ENCODE results near the gene ZMYND10.

The ZMYND10 gene

DNA sequence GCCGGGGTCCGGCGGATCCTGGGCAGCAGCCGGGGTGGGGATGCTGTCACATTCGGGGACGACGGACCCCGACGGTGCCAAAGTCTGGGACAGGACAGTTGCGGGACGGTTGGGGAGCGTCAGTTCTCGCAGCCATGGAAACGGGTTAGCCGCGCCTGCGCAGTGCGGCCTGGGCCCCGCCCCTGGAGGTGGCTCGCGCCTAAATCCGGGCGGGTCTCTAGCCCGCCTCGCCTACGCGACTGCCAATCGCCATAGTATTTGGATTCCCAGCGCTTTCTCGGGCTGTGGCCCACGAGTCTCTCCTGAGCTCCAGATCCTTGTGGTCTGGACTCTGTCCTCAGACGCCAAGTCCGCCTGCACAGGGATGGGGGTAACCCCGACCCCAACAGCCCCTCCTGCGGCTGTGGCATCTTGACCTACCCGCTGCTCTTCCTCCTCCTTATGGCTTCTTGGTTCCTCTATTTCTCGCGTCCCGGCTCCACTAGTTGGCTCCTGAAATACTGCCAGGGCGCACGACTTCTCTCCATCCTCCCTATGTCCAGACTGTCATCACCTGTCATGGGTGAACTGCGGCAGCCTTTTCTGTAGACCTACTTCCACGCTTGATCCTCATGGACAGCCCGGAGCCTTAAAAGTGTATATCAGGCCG lies at the start of gene ZMYND10:
Gene ZMYND10, minus strand, starts transcription at position 147 of the 649 bp plus-strand sequence. CDS start 153 bp downstream, outside the sequence.
- DNase-seq (ENCODE audit: low read depth) = peak; percentile 64

DNA sequence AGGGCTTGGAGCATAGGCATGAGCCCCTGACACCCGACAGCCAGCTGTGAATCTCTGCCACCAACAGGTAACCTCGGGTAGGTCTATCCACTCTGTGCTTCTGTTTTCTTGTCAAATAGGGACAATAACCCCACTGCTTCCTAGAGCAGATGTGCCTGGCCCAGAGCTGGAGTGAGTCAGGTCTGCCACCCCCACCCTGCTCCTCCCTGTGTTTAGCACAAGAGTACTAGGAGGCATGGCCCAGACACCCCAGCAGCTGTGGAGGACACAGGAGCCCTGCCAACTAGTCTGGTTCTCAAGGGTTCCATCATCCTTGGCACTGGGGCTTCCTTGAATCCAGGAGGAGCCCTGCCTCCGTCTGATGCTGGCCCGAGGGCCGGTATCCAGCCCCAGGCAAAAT lies 47.5 kb upstream of the ZMYND10 start:
- no peak for DNase-seq (ENCODE audit: low read depth)

DNA sequence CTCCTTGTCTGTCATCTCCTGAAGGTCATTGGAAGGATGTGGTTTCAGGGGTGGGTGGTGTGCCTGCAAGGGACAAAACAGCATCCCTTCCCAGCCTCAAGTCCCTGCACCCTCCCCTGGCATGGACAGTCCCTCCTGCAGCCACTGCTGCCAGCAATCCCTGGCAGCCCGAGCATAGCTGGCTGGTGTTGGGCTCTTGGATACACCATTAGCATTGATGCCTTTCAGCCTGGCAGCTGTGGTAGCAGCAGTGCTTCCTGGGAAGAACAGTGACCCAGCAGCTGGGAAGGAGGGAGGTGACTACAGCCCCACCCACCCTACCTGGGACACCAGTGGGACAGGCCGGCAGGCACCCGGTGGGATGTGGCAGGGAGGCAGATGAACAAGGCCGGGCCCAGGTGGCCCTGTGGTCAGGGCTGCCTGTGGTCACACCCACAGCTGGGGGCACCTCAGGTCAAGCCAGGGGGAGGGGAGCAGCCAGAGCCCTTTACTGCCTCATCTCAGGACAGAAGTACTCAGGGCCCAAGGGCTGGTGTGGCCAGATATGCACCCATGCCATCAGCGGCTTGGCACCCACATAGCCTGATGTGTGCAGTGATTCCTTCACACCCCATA lies 46.7 kb upstream of the ZMYND10 start:
- DNase-seq (ENCODE audit: low read depth) = no peak

DNA sequence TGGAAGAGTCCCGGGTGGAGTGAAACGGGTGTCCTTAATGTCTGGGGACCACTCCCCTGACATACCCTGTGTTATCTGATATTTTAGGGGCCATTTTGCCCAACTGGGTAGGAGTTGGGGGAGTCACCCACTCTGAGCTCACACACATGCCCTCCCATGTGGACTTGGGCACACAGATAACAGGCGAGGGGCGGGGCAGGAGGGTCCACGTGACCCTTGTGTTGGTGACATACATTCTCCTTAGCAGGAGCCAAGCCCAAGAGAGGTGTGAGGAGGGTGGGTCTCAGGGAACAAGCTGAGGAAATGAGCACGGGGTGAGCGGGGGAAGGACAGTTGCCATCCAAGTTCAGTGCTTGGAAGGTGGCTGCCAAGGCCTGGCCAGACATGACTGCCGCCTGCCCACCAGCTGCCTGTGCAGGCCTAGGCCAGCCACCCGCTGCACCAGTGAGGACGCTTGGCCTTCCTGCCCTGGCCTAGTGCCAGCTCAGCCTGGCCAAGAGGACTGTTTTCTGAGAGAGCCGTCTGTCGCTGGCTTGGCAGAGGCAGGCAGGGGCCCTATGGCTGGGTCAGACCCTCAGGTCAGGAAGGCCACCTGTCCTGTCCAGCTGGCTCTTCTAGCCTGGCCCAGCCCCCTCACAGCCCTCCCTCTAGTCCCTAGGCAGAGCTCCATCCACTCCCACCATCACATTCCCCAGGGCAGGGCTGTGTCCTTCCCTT lies 45.1 kb upstream of the ZMYND10 start:
- no peak for DNase-seq (ENCODE audit: low read depth)

DNA sequence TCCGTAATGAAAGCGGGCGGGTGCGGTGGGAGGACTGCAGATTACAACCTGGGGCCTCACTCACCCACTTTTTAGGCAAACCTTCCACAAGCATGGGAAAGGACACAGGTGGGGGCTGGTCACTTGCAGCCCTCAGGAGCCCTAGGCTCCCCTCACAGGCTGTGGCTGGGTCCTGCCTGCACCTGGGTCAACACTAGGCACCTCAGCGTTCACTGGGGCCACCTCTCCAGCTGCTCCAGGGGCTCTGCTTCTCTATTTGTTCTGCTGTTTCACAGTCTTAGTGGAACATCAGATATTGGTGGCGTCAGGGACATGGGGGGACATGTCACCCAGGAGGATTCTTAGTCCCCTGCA lies 43.9 kb upstream of the ZMYND10 start:
- DNase-seq (ENCODE audit: low read depth) = no peak

DNA sequence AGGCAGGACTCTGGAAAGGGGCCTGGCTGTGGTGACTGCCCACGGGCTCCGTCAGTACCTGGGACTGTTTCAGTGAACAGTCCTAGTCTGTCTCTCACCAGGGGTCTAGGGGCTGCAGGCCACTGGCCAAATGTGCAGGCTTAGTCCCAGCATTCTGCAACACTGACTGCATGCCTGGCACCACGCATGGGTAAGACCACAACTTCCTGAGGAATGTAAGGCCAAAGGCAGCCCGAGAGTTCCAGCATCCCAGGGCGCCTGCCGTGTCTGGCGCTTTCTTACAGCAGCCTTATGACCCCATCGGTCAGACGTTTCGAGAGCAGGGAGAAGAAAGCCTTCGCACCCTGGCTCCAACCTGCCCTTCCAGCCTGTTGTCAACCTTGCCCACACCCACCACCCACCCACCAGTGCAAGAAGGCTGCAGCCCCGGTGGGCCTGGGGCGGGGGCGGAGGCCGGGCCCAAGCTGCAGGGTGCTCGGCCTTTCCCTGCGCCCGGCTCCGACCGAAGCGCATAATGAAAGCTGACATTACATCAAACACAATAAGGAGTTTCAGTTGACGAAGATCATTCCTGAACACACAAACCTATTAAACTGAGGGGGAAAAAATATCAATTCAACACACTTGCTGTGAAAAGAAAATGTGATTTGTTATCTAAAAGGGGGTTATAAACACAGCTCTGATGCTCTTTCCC lies 43.3 kb upstream of the ZMYND10 start:
- DNase-seq (ENCODE audit: low read depth) = no peak

DNA sequence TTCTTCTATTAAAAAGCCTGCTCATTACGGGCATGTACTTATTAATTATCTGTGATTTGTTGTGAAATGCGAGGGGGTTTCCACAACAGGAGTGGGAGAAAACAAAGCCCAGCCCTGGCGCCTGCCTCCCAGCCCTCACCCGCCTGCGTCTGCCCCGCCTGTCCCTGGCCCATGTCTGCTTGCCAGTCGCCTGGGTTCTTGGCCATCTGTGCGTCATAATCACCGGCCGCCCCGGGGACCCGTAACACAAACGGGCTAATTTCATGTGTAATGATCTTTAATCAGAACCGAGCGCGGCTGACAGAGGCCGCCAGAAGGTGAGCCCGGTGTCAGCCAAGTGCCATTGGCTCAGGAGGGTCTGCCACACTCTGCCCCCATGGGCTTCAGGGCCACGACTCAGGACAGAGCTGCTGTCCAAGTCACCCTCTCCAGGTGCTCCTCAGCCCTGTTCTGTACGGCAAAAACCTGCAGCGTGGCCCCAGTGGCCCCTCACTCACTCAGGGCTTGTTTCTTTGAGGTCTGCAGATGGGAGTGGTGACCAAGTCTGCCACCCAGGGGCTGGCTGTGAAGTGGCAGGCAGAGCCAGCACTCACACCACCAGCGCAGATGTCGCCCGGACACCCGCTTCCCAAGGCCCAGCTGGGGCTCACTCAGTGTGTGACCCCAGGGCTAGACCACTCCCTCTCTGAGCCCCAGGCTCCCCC lies 42.6 kb upstream of the ZMYND10 start:
- DNase-seq (ENCODE audit: low read depth) = no peak

DNA sequence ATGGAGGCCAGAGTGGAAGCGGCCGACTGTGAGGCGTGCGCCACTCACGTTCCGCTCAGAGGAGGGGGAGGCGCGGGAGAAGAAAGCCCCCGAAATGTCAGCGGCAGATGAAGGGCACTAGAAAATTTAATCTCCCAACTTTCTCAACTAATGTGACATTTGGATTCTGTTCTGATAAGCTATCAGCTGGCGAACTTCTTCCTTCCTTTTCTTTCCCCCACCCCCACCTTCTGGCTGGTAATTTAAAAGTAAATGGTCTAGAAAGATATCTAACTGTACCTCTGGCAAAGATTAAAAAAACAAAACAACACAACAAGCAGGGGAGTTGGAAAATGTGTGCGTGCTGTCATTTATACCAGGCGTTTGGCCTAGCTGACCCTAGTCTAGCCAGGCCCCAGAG lies 40.2 kb upstream of the ZMYND10 start:
- DNase-seq (ENCODE audit: low read depth) = no peak

DNA sequence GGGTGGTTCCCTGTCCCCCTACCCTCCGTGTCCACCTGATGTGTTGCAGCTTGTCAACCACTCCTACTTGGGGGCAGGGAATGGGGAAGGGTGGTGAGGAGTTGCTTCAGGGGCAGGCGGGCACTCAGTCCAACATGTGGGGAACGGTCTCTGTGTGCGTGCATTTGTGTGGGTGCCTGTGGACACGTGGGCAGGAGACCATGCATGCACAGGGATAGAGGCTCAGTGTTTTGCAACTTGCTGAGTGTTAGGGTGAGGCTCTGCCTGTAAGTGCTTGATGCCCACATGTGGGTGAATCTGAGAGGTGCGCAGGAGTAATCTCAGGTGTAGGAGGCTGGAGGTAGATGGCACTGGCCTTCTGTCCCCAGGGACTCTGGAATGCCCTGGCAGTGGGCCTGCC lies 38.2 kb upstream of the ZMYND10 start:
- DNase-seq (ENCODE audit: low read depth) = no peak

DNA sequence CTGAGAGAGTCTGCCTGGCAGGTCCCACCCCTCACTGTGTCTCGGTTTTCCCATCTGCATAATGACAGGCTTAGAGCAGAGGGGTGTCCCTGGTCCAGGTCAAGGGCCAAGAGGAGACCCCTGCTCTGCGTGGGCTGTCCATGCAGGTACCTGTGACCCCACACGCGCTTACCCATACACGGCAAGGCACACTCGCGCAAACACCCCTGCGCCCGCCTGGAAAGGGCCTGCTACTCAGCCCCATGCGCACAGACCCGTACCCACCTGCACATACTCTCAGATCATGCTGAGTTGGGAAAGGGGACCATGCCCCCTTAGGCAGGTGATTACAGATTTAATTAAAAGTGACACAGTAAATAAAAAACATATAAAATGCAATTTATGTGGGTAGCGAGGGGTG lies 37.2 kb upstream of the ZMYND10 start:
- DNase-seq (ENCODE audit: low read depth) = no peak

DNA sequence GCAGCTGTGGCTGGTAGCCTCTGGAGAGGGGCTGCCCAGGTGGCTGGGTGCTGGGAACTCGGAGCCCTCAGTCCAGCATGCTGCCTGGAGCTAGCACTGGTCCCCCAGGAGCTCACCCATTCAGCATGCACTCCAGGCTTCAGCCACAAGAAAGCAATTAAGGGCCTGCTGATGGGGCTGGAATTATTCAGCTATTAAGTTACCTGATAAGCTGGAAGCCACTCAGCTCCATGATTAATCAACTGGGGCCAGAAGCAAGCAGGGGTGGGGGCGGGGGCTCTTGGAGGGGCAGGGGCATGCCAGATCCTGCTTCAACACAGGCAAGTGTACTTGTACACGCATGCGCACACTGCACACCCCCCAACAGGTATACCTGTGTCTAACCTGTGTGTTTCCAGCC lies 35.9 kb upstream of the ZMYND10 start:
- DNase-seq (ENCODE audit: low read depth) = no peak

DNA sequence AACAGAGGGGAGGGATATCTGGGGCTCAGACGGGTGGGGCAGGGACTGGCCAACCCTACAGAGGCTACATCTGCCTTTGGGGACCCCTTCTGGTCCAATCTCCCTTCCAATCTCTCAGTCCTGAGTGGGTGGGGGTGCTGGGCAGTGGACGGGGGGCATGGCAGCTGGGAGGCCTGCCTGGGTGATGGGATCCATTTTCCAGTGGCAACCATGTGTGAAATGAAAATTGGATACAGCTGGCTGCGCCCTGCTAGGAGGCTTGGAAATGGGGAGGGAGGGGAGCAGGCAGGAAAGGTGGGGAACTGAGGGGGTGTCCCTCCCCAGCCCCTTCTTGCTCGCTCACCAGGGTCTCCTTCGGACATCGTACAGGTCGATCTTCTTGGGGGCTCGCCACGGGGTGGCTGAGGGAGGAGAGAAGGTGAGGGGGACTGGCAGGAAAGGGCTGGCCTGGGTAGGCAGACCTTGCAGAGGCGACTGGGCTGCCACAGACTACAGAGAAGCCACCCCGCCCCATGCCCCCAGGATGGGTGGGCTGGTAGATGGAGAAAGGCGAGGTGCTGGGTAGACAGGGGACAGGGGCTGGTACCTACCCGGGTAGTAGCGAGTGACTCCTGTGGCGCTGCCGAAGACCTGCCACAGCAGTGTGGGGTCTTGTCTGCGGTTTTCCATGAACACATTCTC lies 35.0 kb upstream of the ZMYND10 start:
- DNase-seq (ENCODE audit: low read depth) = no peak

DNA sequence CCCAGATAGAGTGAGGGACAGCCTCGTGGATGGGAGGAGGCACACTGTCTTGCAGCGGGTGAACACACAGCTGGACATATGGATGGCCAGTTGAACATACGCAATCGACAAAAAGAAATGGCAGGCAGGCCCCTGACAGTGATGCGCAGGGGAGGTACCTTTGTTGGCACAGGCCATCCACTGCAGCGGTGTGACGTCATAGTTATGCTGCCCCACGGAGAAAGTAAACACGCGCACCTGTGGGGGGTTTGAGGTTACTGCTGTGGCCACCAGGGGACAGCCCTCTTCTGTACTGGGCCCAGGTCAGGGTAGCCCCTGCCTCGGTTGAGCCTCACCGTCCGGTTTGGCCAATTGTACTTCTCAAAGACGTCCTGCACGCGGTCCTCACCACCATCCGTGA lies 33.2 kb upstream of the ZMYND10 start:
- DNase-seq (ENCODE audit: low read depth) = no peak

DNA sequence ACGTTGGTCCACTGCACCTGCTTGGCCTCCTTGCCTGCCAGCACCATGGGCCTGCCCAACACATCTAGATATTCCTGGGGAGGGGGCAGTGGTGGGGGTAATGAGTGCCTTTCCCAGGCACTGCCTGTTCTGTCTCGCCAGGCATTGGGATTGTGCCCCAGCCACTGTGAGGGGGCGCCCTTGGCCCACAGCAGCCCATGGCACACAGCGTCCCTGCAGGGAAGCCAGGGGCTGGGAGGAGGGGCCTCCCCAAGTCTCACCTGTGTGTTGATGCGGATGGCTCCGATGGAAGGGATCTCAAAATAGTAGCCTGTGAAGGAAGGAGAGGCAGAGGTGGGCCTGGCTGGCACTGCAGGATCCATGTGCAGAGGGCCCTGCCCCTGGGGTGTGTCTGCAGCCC lies 32.5 kb upstream of the ZMYND10 start:
- DNase-seq (ENCODE audit: low read depth) = no peak

DNA sequence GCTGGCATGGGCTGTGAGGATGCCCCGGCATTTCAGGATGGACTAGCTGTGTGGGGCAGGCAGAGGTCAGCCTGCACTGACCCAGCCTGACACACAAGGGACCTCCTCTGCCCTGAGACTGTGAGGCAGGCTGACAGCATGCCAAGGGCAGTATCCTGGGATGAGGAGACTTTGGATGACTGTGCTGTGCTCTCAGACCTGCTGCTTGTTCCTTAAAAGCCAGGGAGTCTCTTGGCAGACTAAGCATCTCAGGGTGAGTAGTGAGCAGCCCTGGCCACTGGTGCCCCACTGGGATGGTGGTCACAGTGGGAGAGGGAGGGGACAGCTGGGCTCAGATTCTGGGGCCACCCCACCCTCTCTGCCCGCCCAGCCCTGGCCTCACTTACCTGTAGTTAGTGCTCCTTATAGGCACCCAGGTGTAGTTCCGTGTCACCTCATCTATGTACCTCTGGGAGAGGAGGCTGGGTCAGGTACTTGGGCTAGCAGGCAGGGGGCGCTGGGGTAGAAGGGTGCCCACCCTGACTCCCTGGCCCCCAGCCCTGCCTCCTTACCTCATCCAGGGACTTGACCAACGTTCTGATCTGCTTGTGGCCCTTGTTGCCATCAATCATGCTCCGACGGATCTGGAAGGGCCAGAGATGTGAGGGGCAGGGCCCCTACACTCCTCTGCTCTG lies 29.9 kb upstream of the ZMYND10 start:
- DNase-seq (ENCODE audit: low read depth) = no peak

DNA sequence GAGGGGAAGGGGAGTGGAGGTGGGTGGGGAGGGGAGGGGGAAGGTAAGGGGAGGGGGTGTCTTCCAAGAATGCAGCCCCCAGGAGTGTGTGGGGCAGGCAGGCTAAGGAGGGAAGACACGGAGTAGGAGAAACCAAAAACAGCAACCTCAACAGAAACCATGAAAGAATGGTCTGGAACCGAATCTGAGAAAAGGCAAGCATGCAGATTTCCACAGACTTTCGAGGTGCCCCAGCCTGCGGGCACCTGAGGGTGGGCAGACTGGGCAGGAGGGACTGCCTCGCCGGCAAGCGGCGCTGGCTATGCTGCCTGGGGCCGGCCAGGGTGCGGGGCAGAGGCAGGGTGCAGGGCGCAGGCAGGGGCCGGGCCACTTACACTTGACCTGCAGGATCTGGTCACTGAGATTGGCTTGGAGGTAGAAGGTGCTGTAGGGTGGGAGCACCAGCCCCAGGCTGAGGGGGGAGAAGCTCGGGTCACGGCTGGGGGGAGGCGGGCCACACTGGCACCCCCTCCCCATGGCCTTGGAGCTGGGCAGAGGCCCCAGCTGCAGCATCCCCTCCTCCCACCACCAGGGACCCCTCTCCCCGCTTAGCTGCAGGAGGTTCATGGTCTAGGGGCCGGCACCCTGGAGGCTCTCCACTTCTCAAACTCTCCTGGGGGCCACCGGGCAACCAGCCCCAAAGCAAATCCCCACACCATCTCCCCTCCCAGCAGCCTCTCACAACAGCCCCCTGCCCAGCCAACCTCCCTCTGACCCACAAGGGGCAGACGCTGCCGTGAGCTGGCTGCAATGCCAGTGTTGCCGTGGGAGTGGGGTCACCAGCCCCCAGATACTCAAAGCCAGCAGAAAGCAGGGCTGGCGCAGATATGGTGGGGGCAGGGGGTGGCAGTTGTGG lies 29.1 kb upstream of the ZMYND10 start:
- no peak for DNase-seq (ENCODE audit: low read depth)

DNA sequence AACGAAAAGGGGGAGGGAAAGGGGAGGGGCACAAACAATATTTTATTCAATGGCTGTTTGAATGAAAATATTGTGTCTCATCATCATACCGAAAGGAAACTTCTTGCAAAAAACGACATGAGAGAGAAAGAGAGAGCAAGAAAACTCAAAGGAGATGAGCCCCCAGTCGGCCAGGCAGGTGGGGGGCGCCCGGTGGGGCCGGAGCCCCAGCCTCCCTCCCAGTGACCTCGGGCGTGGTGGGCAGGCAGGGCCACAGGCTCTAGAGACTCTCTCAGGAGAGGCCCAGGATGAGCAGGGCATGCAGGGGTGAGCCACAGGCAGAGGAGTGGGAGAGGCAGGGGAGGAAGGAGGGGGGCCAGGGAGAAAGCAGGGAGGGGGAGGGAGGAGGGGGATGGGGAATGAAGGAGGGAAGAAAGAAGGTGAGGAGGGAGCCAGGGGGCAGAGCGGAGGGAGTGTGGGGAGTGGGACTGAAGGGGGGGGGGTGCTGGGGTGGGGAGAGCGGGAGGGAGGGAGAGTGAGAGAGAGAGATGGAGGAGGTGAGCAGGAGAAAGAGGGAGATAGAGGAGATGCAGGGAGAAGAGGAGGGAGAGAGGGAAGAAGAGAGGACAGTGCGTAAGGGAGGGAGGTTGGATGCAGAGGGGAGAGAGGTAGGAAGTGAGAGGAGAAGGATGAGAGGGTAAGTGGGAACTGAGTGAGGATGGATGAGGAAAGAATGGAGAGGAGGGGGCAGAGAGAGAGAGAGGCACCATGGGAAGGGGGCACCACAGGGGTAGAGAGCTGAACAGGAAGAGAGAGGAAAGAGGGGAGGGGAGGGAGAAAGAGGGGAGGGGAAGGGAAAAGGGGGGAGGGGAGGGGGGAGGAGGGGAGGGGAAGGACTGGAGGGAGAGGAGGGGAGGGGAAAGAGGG lies 27.9 kb upstream of the ZMYND10 start:
- no peak for DNase-seq (ENCODE audit: low read depth)

DNA sequence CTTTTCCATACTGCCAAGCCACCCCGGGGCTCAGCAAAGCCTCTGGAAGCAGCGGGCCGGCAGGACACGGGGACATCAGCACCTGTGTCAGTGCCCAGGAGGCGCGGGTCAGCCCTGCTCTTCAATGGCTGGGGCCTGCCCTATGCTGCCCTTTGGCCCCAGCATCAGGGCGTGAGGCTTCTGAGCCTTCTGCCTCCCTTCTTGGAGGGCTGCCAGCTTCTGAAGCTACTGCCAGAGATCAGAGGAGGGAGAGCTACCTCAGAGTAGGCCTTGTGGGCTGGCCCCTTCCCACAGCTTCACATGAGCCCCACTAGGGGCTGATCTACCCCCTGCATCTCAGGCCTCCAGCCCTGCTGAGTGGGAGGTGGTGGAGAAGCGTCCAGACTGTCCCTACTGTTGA lies 26.8 kb upstream of the ZMYND10 start:
- DNase-seq (ENCODE audit: low read depth) = no peak

DNA sequence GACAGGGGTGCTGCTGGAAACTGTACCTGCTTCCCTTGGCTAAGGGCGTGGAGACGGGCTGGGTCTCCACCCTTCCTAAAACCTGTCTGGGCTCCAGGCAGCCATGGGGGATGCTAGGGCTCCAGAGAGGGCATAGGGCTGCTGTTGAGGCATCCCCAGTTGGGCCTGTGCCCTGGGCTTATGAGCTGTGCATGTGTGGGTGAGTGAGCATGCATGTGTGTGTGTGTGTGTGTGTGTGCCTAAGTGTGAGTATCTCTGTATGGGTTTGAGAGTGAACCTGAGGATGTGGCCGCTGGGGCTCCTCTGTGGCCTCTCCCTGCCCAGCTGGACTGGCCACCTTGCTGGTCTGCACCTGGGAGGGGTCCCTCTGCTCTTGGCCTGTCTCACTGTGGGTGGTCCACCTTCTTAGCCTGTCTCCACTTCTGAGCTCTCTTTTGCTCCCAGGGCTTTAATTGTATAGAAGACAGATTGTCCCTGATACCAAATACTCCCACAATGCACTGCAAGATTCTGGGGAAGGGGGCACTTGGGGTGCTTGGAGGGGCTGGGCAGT lies 25.7 kb upstream of the ZMYND10 start:
- DNase-seq (ENCODE audit: low read depth) = no peak
